Transverse colon (tissue), 4 donors: Measurements from ENCODE around the gene TBR1. TPM values are rescaled to one million over a fixed set of nuclear protein-coding genes. Genes with fewer than 3 reads are reported as not detected.

Experiments
- DNase-seq: peaks from one replicate; pipeline ENCODE4 v3.0.0-alpha.2; 2019
- H3K27ac ChIP-seq, 4 donors: fragments of 200-600 bp; sonication (generic); 2 replicates each; pipeline ENCODE4 v1.5.1; 2016 to 2018; ENCODE audit warnings: inconsistent platforms in 4 of 4
- H3K27me3 ChIP-seq: fragments of 200-600 bp; sonication (generic); 2 replicates; pipeline ENCODE4 v1.5.1; 2017; ENCODE audit warnings: inconsistent platforms
- H3K36me3 ChIP-seq, 4 donors: fragments of 200-600 bp; sonication (generic); 2 replicates each; pipeline ENCODE4 v1.5.1; 2017 to 2019; ENCODE audit warnings: inconsistent platforms in 4 of 4
- H3K4me1 ChIP-seq, 4 donors: fragments of 200-600 bp; sonication (generic); 2 replicates each; pipeline ENCODE4 v1.5.1; 2017 to 2020; ENCODE audit warnings: inconsistent platforms in 4 of 4
- H3K4me3 ChIP-seq, 4 donors: fragments of 200-600 bp; sonication (generic); 1 replicate in 1 of 4; 2 replicates in 3 of 4; pipeline versions ENCODE4 v1.5.1 to v1.6.1; 2017 to 2019; ENCODE audit warnings: inconsistent platforms in 4 of 4
- H3K9me3 ChIP-seq, 2 donors: fragments of 200-600 bp; sonication (generic); 2 replicates each; pipeline ENCODE4 v1.5.1; 2017 to 2019; ENCODE audit warnings: inconsistent platforms in 2 of 2
- CTCF ChIP-seq, 5 experiments: fragments of 200-600 bp in 3 of 5; fragments of 450-650 bp in 2 of 5; sonication (generic) in 3 of 5; IDR thresholded peaks; 1 replicate in 2 of 5; 2 replicates in 3 of 5; pipeline ENCODE4 v1.5.1; 2016 to 2017; ENCODE audit warnings: antibody characterized with exemption in 5 of 5, inconsistent platforms in 3 of 5, mild to moderate bottlenecking in 2 of 5, moderate library complexity in 1 of 5
- EP300 ChIP-seq: sonication (generic); formaldehyde crosslinking; IDR thresholded peaks from one replicate; pipeline ENCODE4 v1.6.1; 2017; ENCODE audit warnings: antibody characterized with exemption, low read depth
- POLR2A ChIP-seq: fragments of 450-650 bp; IDR thresholded peaks from one replicate; pipeline ENCODE4 v1.6.1; 2016; ENCODE audit warnings: antibody characterized with exemption, mild to moderate bottlenecking, moderate library complexity
- POLR2AphosphoS5 ChIP-seq, 3 donors: sonication (generic); formaldehyde crosslinking; IDR thresholded peaks; one replicate each; pipeline ENCODE4 v1.6.1; 2016; ENCODE audit warnings: antibody characterized with exemption in 3 of 3
- WGBS, 2 donors: methylation state at CpG; one replicate each; pipeline ENCODE4 v1.1.5; 2018; ENCODE audit warnings: low coverage in 1 of 2; 5-methylcytosine and 5-hydroxymethylcytosine counted together
- in situ Hi-C, 4 donors: fragments of 200-750 bp; cut with MboI; loops; one replicate each; pipeline versions ENCODE4 v1.15.0 to v1.15.1; 2017; ENCODE audit warnings: low sequenced_read_pairs in 3 of 4, low pct_ligation_motif_present in 1 of 4, low pct_unique_long_range_greater_than_20kb in 1 of 4
- intact Hi-C: fragments of 100-400 bp; cut with DNase I; formaldehyde crosslinking; loops from one replicate; pipeline ENCODE4 v1.15.1; 2023; ENCODE audit warnings: low total_unique reads
- total RNA-seq, 4 donors: library from RNA; depleted of rRNA; stranded (reverse); fragments of >200 nt; gene quantifications; one replicate each; pipeline ENCODE4 v1.1.0, GENCODE V29; 2016

TBR1 gene
- total RNA-seq, 4 donors from 2014 or later = not detected

- intact Hi-C loops (no loop called here), in situ Hi-C loops (no loop called here)
- no peaks in the 10 kb centered on the region for H3K36me3 ChIP-seq
- peaks cover 72% of the 10 kb centered on the region for H3K27me3 ChIP-seq
- H3K4me3 ChIP-seq = peak overlapping the region in 3 of 4 donors; percentile 26 to 55 (median 39)
- peaks cover 23 to 50% (median 37%) of the 10 kb centered on the region in 4 donors for H3K4me1 ChIP-seq
- TF ChIP-seq POLR2AphosphoS5 (IDR thresholded peaks at IDR 0.05) (no peak), POLR2A (no peak), EP300 (no peak), CTCF (IDR thresholded peaks at IDR 0.05) (no peak)
- no peaks in the 10 kb centered on the region for H3K9me3 ChIP-seq
- no peak overlapping the region for H3K27ac ChIP-seq
- no peak for DNase-seq
- 10 to 11% methylated on average over 16 to 29 of the region's 29 CpGs for WGBS, 2 donors
Observed at GRCh38 chr2:161415034-161415986, 787 bp upstream of the TBR1 start.

GRCh38 chr2:161416708-161417437 is 776 bp downstream of the TBR1 start:
- intact Hi-C loops = no loop called here
- H3K27ac ChIP-seq = no peak overlapping the region
- TF ChIP-seq POLR2A (no peak), CTCF (IDR thresholded peaks at IDR 0.05) (no peak), EP300 (no peak), POLR2AphosphoS5 (IDR thresholded peaks at IDR 0.05) (no peak)
- DNase-seq = no peak
- WGBS, 2 donors = 11 to 15% methylated on average over 6 to 41 of the region's 41 CpGs
- in situ Hi-C loops = no loop called here
- no peaks in the 10 kb centered on the region for H3K36me3 ChIP-seq
- H3K4me3 ChIP-seq = no peak overlapping the region
- H3K27me3 ChIP-seq = peaks cover 87% of the 10 kb centered on the region
- peaks cover 23 to 50% (median 37%) of the 10 kb centered on the region in 4 donors for H3K4me1 ChIP-seq
- H3K9me3 ChIP-seq = no peaks in the 10 kb centered on the region

GRCh38 chr2:161417438-161418274 is 1.6 kb downstream of the TBR1 start:
- peaks cover 23 to 50% (median 37%) of the 10 kb centered on the region in 4 donors for H3K4me1 ChIP-seq
- 15 to 20% methylated on average over 17 to 21 of the region's 21 CpGs for WGBS, 2 donors
- intact Hi-C loops (no loop called here), in situ Hi-C loops (no loop called here)
- H3K27ac ChIP-seq = no peak overlapping the region
- no peak overlapping the region for H3K4me3 ChIP-seq
- no peak for TF ChIP-seq POLR2A
- no peak for TF ChIP-seq POLR2AphosphoS5 (IDR thresholded peaks at IDR 0.05)
- TF ChIP-seq CTCF (IDR thresholded peaks at IDR 0.05) = no peak
- no peak for TF ChIP-seq EP300
- no peaks in the 10 kb centered on the region for H3K36me3 ChIP-seq
- H3K9me3 ChIP-seq = no peaks in the 10 kb centered on the region
- no peak for DNase-seq
- peaks cover 95% of the 10 kb centered on the region for H3K27me3 ChIP-seq
